Heart right ventricle (tissue), 16 donors: ENCODE results near the gene FXR2. TPM values are rescaled to one million over a fixed set of nuclear protein-coding genes. Genes with fewer than 3 reads are reported as not detected.

Source experiments
- ATAC-seq, 8 donors: fragments of 200-7000 bp; cut with Tn5 transposase; one replicate each; pipeline ENCODE4 v1.9.1; 2020; ENCODE audit warnings: mild to moderate bottlenecking in 8 of 8, moderate library complexity in 8 of 8, moderate number of reproducible peaks in 1 of 8
- DNase-seq, 2 donors: peaks; one replicate each; pipeline ENCODE4 v3.0.0-alpha.2; 2020
- H3K27ac ChIP-seq, 10 donors: fragments of 200-600 bp; sonication (generic) in 2 of 10; one replicate each; pipeline versions ENCODE4 v1.5.0 to v1.8.0; 2020 to 2022; ENCODE audit warnings: mild to moderate bottlenecking in 3 of 10
- H3K27me3 ChIP-seq, 7 donors: fragments of 200-600 bp; one replicate each; pipeline ENCODE4 v1.8.0; 2021 to 2022; ENCODE audit warnings: mild to moderate bottlenecking in 2 of 7
- H3K36me3 ChIP-seq, 9 donors: fragments of 200-600 bp; sonication (generic) in 1 of 9; one replicate each; pipeline versions ENCODE4 v1.5.0 to v1.8.0; 2020 to 2022; ENCODE audit warnings: mild to moderate bottlenecking in 2 of 9
- H3K4me1 ChIP-seq, 9 donors: fragments of 200-600 bp; sonication (generic) in 1 of 9; one replicate each; pipeline versions ENCODE4 v1.5.0 to v1.8.0; 2020 to 2022; ENCODE audit warnings: mild to moderate bottlenecking in 4 of 9
- H3K4me3 ChIP-seq, 10 donors: fragments of 200-600 bp; sonication (generic) in 2 of 10; one replicate each; pipeline versions ENCODE4 v1.5.0 to v1.8.0; 2020 to 2022; ENCODE audit warnings: mild to moderate bottlenecking in 7 of 10, moderate library complexity in 2 of 10
- H3K9me3 ChIP-seq, 11 donors: fragments of 200-600 bp in 10 of 11; sonication (generic) in 2 of 11; one replicate each; pipeline versions ENCODE4 v1.5.0 to v1.8.0; 2013 to 2022; ENCODE audit warnings: mild to moderate bottlenecking in 2 of 11, control low read depth in 1 of 11, moderate library complexity in 1 of 11
- CTCF ChIP-seq, 9 donors: fragments of 200-600 bp; sonication (generic) in 2 of 9; IDR thresholded peaks; one replicate each; pipeline versions ENCODE4 v1.5.0 to v1.8.0; 2021 to 2022; ENCODE audit warnings: antibody characterized with exemption in 9 of 9, mild to moderate bottlenecking in 5 of 9, moderate library complexity in 1 of 9
- WGBS, 2 donors: extraction: QIAGEN DNeasy Blood & Tissue Kit; methylation state at CpG; one replicate each; pipeline ENCODE4 v1.1.7; 2013; ENCODE audit warnings: inconsistent platforms in 1 of 2; 5-methylcytosine and 5-hydroxymethylcytosine counted together
- intact Hi-C, 10 donors: fragments of 100-400 bp; cut with DNase I; formaldehyde crosslinking; loops; one replicate each; pipeline versions ENCODE4 v1.11.1 to v1.14.2; 2022
- polyA plus RNA-seq, 2 donors: library from polyadenylated mRNA; stranded (reverse); fragments of 200-250 nt; gene quantifications; one replicate each; pipeline ENCODE4 v1.2.3, GENCODE V29; 2013
- total RNA-seq, 10 donors: library from RNA; stranded (reverse); fragmentation: NEBNext Ultra II Directional in 3 of 10; extraction: Animal tissue kit (Norgen Biotek cat#: 25700) in 3 of 10; gene quantifications; one replicate each; pipeline versions ENCODE4 v1.2.1 to v1.2.4, GENCODE V29; 2021 to 2023
- donor health status: Arrhythmogenic right ventricular cardiomyopathy.
- donor health status: ischemic (EF 13 %, LVEDD 7.1; RV severe dilation, severe dysfunction).
- donor health status: healthy with polysubstance abuse.
- donor health status: DM: no; HTN: yes; CAD: no.
- donor health status: DM: no; HTN: no; CAD: no.
- donor health status: ischemic (EF 25% LVEDD 6.9; RV normal size, moderate dysfunction).
- donor health status: ischemic (EF 25% LVEDD 5.7; RV mildly dilated, moderate dysfunction).
- donor health status: healthy.
- donor health status: DM: yes; HTN: yes; CAD: no.
- donor health status: Ischemic cardiomyopathy.
- donor health status: ischemic (EF 35%, LVEDD 5.7; RV mildly dilated, moderate dysfunction).
- donor health status: nonischemic (EF 11% LVEDD 7.7; RV severe dilation, severe dysfunction).
- donor health status: DM: yes; HTN: yes; CAD: no.
- donor health status: PGD.
- donor health status: ischemic (EF 29% LVEDD 5.4; RV normal size, mild dysfunction).
- donor health status: nonischemic (EF 23%, LVEDD 6.1; RV moderate dilation, normal function).

The FXR2 gene
- total and polyA plus RNA-seq, 12 donors = 52.2 to 111 (median 90.5) TPM

- intact Hi-C loops = loop anchor here in 3 of 10 donors (1.0 to 10.0 kb wide), 3 partner anchors 14 to 76 kb away; no protein-coding TSS in a partner anchor
- Histone ChIP-seq H3K36me3 (peaks cover 4 to 95% (median 45%) of the 10 kb centered on the region in 9 donors), H3K4me1 (peaks cover 8 to 35% (median 20%) of the 10 kb centered on the region in 9 donors), H3K27ac (no peak overlapping the region), H3K27me3 (no peaks in the 10 kb centered on the region), H3K9me3 (no peaks in the 10 kb centered on the region), H3K4me3 (no peak overlapping the region)
- no peak for TF ChIP-seq CTCF (IDR thresholded peaks at IDR 0.05)
- WGBS, 2 donors = 85% methylated on average over 4 of the region's 4 CpGs
- DNase-seq = no peak
- no peak for ATAC-seq
These were observed 24.0 kb downstream of the FXR2 start for GRCh38 chr17:7590743-7591142.

GRCh38 chr17:7589891-7590691 is 24.6 kb downstream of the FXR2 start, which contains the start of gene SOX15:
Gene SOX15 (minus strand): TSS chr17:7590094. CDS start chr17:7589676, 418 bp downstream.
- no peak for DNase-seq
- H3K4me1 ChIP-seq = peaks cover 8 to 40% (median 26%) of the 10 kb centered on the region in 9 donors
- ATAC-seq = peak in 4 of 8 donors; percentile 2 to 4 (median 3)
- TF ChIP-seq CTCF (IDR thresholded peaks at IDR 0.05) = no peak
- H3K27ac ChIP-seq = peak within 1 kb of the TSS in 9 of 10 donors; percentile 8 to 68 (median 57)
- intact Hi-C loops = loop anchor here in 6 of 10 donors (1.0 to 10.0 kb wide), 6 partner anchors 15 to 155 kb away; partner anchors contain the start of genes FGF11 (in 2 of the 6) and TMEM102 (in 2 of the 6)
- 66 to 69% methylated on average over 24 of the region's 24 CpGs for WGBS, 2 donors
- no peaks in the 10 kb centered on the region for H3K9me3 ChIP-seq
- H3K4me3 ChIP-seq = peak within 1 kb of the TSS in 9 of 10 donors; percentile 27 to 58 (median 49)
- no peaks in the 10 kb centered on the region for H3K27me3 ChIP-seq
- H3K36me3 ChIP-seq = peaks cover 4 to 88% (median 39%) of the 10 kb centered on the region in 9 donors

GRCh38 chr17:7589204-7589868 is 25.4 kb downstream of the FXR2 start:
- WGBS, 2 donors = 14 to 17% methylated on average over 53 to 56 of the region's 56 CpGs
- peaks cover 8 to 47% (median 33%) of the 10 kb centered on the region in 9 donors for H3K4me1 ChIP-seq
- intact Hi-C loops = loop anchor here in 4 of 10 donors (1.0 to 10.0 kb wide), 4 partner anchors 75 to 155 kb away; partner anchors contain the start of genes FGF11 (in 2 of the 4) and TMEM102 (in 2 of the 4)

More at GRCh38 chr17:7589204-7589868, 25.4 kb downstream of the FXR2 start:
- peak overlapping the region in 9 of 10 donors; percentile 8 to 68 (median 57) for H3K27ac ChIP-seq
- no peaks in the 10 kb centered on the region for H3K9me3 ChIP-seq
- ATAC-seq (peak; percentile 79 to 88 (median 84)), DNase-seq (peak; percentile 80 to 85)
- H3K27me3 ChIP-seq = no peaks in the 10 kb centered on the region
- peak; percentile 63 to 96 (median 91) for TF ChIP-seq CTCF (IDR thresholded peaks at IDR 0.05)
- H3K36me3 ChIP-seq = peaks cover 4 to 81% (median 31%) of the 10 kb centered on the region in 9 donors
- H3K4me3 ChIP-seq = peak overlapping the region in 9 of 10 donors; percentile 27 to 58 (median 49)
